Endodermal cell (in vitro differentiated cells): ENCODE data around the gene LPAR4. TPM values are rescaled to one million over a fixed set of nuclear protein-coding genes. Genes with fewer than 3 reads are reported as not detected.

Experiments used
- DNase-seq: peaks from one replicate; pipeline ENCODE4 v3.0.0-alpha.2; 2017
- H3K27ac ChIP-seq: 2 replicates; pipeline ENCODE4 v1.5.1; 2013; ENCODE audit warnings: mild to moderate bottlenecking, low read depth, low read length, moderate library complexity
- H3K27me3 ChIP-seq: 2 replicates; pipeline ENCODE4 v1.6.1; 2013; ENCODE audit warnings: mild to moderate bottlenecking, low read length, moderate library complexity; ENCODE audit not compliant: insufficient read depth, control insufficient read depth, poor library complexity, severe bottlenecking
- H3K36me3 ChIP-seq: 2 replicates; pipeline ENCODE4 v1.7.0; 2013; ENCODE audit warnings: mild to moderate bottlenecking, low read length, moderate library complexity; ENCODE audit not compliant: control insufficient read depth, insufficient read depth
- H3K4me1 ChIP-seq: one replicate; pipeline ENCODE4 v1.7.0; 2013; ENCODE audit warnings: low read length; ENCODE audit not compliant: control insufficient read depth, insufficient read depth
- H3K4me3 ChIP-seq: 2 replicates; pipeline ENCODE4 v1.5.1; 2013; ENCODE audit warnings: mild to moderate bottlenecking, low read length, moderate library complexity
- H3K9ac ChIP-seq: 2 replicates; pipeline ENCODE4 v1.6.1; 2013; ENCODE audit warnings: mild to moderate bottlenecking, low read length, moderate library complexity; ENCODE audit not compliant: poor library complexity, severe bottlenecking; ENCODE audit errors: extremely low read depth
- H3K9me3 ChIP-seq: 2 replicates; pipeline ENCODE4 v1.6.1; 2013; ENCODE audit warnings: mild to moderate bottlenecking, low read length, moderate library complexity; ENCODE audit not compliant: control insufficient read depth
- H3K27ac Mint-ChIP-seq: 2 replicates; pipeline ENCODE4 v1.8.0; 2020; ENCODE audit warnings: mixed read lengths
- H3K27me3 Mint-ChIP-seq: 2 replicates; pipeline ENCODE4 v1.8.0; 2021; ENCODE audit warnings: mild to moderate bottlenecking, mixed read lengths; ENCODE audit not compliant: insufficient read depth
- H3K36me3 Mint-ChIP-seq: 2 replicates; pipeline ENCODE4 v1.8.0; 2020; ENCODE audit warnings: low read depth, mixed read lengths
- H3K4me1 Mint-ChIP-seq: 2 replicates; pipeline ENCODE4 v1.8.0; 2020; ENCODE audit warnings: mixed read lengths
- H3K4me3 Mint-ChIP-seq: 2 replicates; pipeline ENCODE4 v1.8.0; 2020; ENCODE audit warnings: mild to moderate bottlenecking, moderate library complexity, mixed read lengths
- H3K9me3 Mint-ChIP-seq: 2 replicates; pipeline ENCODE4 v1.8.0; 2020; ENCODE audit warnings: mild to moderate bottlenecking, mixed read lengths
- WGBS, 2 experiments: methylation state at CpG; one replicate each; pipeline versions ENCODE4 v1.1.5 to v1.1.7; 2013; ENCODE audit warnings: missing lambda C conversion rate in 2 of 2, mixed read lengths in 1 of 2; ENCODE audit not compliant: insufficient coverage in 1 of 2, insufficient read length in 1 of 2; 5-methylcytosine and 5-hydroxymethylcytosine counted together
- total RNA-seq, 2 donors: library from RNA; stranded (reverse); fragmentation: NEBNext Ultra II Directional in 1 of 2; extraction: Animal tissue kit (Norgen Biotek cat#: 25700) in 1 of 2; gene quantifications; 2 replicates in 1 of 2; 3 replicates in 1 of 2; pipeline ENCODE4 v1.2.1, GENCODE V29; 2021
- TF ChIP-seq, protein P1 (sequence below): fragments of 200-600 bp; sonication (generic); conservative IDR thresholded peaks from 2 replicates; pipeline ENCODE4 v1.5.0; 2021; ENCODE audit warnings: antibody characterized with exemption, mild to moderate bottlenecking

LPAR4 gene
- total RNA-seq, 2 donors from 2014 or later: 0.82 to 2.6 TPM

DNA sequence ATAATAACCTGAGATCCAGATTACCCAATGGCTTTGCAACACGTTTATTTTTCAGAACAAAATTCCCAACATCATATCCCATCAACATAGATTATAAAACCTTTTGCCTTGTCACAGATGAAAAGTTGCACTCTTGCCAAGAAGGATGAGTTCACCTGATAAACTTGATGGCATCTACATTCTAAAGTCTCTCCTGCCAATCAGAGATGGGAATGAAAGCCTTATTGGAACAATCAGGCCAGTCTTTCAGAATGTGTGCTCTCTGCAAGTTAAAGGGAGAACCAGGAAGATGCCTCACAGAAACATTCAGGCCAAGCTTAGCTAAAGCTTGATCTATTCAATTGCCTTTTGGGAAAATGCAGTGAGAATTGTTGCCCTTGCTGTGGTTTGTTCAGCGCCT lies 1.3 kb downstream of the LPAR4 start:
- Histone ChIP-seq H3K36me3 (no peaks in the 10 kb centered on the region), H3K9ac (no peak overlapping the region), H3K9me3 (no peaks in the 10 kb centered on the region), H3K4me1 (no peaks in the 10 kb centered on the region), H3K4me3 (no peak overlapping the region), H3K27me3 (no peaks in the 10 kb centered on the region), H3K27ac (no peak overlapping the region)
- H3K36me3 Mint-ChIP-seq: no peaks in the 10 kb centered on the region
- no peak for DNase-seq
- WGBS, 2 experiments: 46 to 56% methylated on average over 1 to 2 of the region's 2 CpGs
- no peak overlapping the region for H3K4me3 Mint-ChIP-seq
- H3K4me1 Mint-ChIP-seq: peaks cover 19% of the 10 kb centered on the region
- peaks cover 35% of the 10 kb centered on the region for H3K9me3 Mint-ChIP-seq
- peaks cover 18% of the 10 kb centered on the region for H3K27me3 Mint-ChIP-seq
- H3K27ac Mint-ChIP-seq: no peak overlapping the region
- TF ChIP-seq, protein P1, sequence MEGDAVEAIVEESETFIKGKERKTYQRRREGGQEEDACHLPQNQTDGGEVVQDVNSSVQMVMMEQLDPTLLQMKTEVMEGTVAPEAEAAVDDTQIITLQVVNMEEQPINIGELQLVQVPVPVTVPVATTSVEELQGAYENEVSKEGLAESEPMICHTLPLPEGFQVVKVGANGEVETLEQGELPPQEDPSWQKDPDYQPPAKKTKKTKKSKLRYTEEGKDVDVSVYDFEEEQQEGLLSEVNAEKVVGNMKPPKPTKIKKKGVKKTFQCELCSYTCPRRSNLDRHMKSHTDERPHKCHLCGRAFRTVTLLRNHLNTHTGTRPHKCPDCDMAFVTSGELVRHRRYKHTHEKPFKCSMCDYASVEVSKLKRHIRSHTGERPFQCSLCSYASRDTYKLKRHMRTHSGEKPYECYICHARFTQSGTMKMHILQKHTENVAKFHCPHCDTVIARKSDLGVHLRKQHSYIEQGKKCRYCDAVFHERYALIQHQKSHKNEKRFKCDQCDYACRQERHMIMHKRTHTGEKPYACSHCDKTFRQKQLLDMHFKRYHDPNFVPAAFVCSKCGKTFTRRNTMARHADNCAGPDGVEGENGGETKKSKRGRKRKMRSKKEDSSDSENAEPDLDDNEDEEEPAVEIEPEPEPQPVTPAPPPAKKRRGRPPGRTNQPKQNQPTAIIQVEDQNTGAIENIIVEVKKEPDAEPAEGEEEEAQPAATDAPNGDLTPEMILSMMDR: no peak

- Histone ChIP-seq H3K4me3 (no peak overlapping the region), H3K9me3 (no peaks in the 10 kb centered on the region), H3K4me1 (no peaks in the 10 kb centered on the region), H3K9ac (no peak overlapping the region), H3K27ac (no peak overlapping the region), H3K27me3 (no peaks in the 10 kb centered on the region), H3K36me3 (no peaks in the 10 kb centered on the region)
- Mint-ChIP-seq H3K27me3 (no peaks in the 10 kb centered on the region), H3K9me3 (peaks cover 36% of the 10 kb centered on the region), H3K4me1 (no peaks in the 10 kb centered on the region), H3K27ac (no peak overlapping the region), H3K4me3 (no peak overlapping the region), H3K36me3 (no peaks in the 10 kb centered on the region)
- no peak for DNase-seq
- TF ChIP-seq, protein P1: no peak
- 94% methylated on average over 3 of the region's 3 CpGs; no CpG with 5 or more reads in 1 of the 2 experiments for WGBS, 2 experiments
Measured at GRCh38 chrX:78753571-78753970, 6.1 kb downstream of the LPAR4 start.

GRCh38 chrX:78754917-78755316 lies 7.4 kb downstream of the LPAR4 start:
- Mint-ChIP-seq H3K9me3 (peaks cover 46% of the 10 kb centered on the region), H3K27me3 (no peaks in the 10 kb centered on the region), H3K4me3 (no peak overlapping the region), H3K27ac (no peak overlapping the region), H3K36me3 (no peaks in the 10 kb centered on the region), H3K4me1 (no peaks in the 10 kb centered on the region)
- H3K4me3 ChIP-seq: no peak overlapping the region
- no peak for DNase-seq
- H3K9me3 ChIP-seq: no peaks in the 10 kb centered on the region
- H3K27me3 ChIP-seq: no peaks in the 10 kb centered on the region
- 88 to 100% methylated on average over 1 to 5 of the region's 5 CpGs for WGBS, 2 experiments
- H3K36me3 ChIP-seq: no peaks in the 10 kb centered on the region
- no peak overlapping the region for H3K9ac ChIP-seq
- H3K27ac ChIP-seq: no peak overlapping the region
- TF ChIP-seq, protein P1: no peak
- no peaks in the 10 kb centered on the region for H3K4me1 ChIP-seq
